NCI-H146 (cell line): ENCODE measurements around the gene EEF2.

ENCODE experiments used
- DNase-seq: peaks from one replicate; lab custom pipeline; 2025; lab: John Stamatoyannopoulos, UW

EEF2 gene

GRCh38 chr19:3984908-3985642 lies at the start of gene EEF2:
Gene EEF2, minus strand, starts transcription at chr19:3985463. Its CDS starts 83 bp downstream, at chr19:3985380.
- peak; percentile 84 for DNase-seq

- no peak for DNase-seq
These were observed 49.1 kb upstream of the EEF2 start for GRCh38 chr19:4034048-4035017.

- no peak for DNase-seq
These were observed 48.0 kb upstream of the EEF2 start for GRCh38 chr19:4033028-4033956.

GRCh38 chr19:4032436-4032835 lies 47.2 kb upstream of the EEF2 start:
- no peak for DNase-seq

- no peak for DNase-seq
These were observed 46.2 kb upstream of the EEF2 start for GRCh38 chr19:4031420-4031819.

GRCh38 chr19:4030981-4031380 lies 45.7 kb upstream of the EEF2 start:
- no peak for DNase-seq

GRCh38 chr19:4030552-4030951 lies 45.3 kb upstream of the EEF2 start:
- no peak for DNase-seq

- no peak for DNase-seq
These were observed 44.0 kb upstream of the EEF2 start for GRCh38 chr19:4029247-4029614.

GRCh38 chr19:4028334-4029246 lies 43.3 kb upstream of the EEF2 start:
- no peak for DNase-seq

GRCh38 chr19:4027146-4027545 lies 41.9 kb upstream of the EEF2 start:
- DNase-seq, result no peak

GRCh38 chr19:4025317-4025716 lies 40.1 kb upstream of the EEF2 start:
- DNase-seq, result no peak

GRCh38 chr19:4023600-4024398 lies 38.5 kb upstream of the EEF2 start:
- DNase-seq, result no peak

GRCh38 chr19:4019578-4019977 lies 34.3 kb upstream of the EEF2 start:
- DNase-seq, result no peak

GRCh38 chr19:4018775-4019504 lies 33.7 kb upstream of the EEF2 start:
- no peak for DNase-seq

GRCh38 chr19:4018140-4018613 lies 32.9 kb upstream of the EEF2 start:
- no peak for DNase-seq

- DNase-seq, result no peak
These were observed 31.8 kb upstream of the EEF2 start for GRCh38 chr19:4016903-4017638.

- no peak for DNase-seq
These were observed 31.2 kb upstream of the EEF2 start for GRCh38 chr19:4016486-4016885.

GRCh38 chr19:4015705-4016402 lies 30.6 kb upstream of the EEF2 start:
- DNase-seq, result no peak
